Measurements from ENCODE around the gene GSN. TPM values are rescaled to one million over a fixed set of nuclear protein-coding genes. Genes with fewer than 3 reads are reported as not detected.
A peak's percentile ranks its signal among the peaks of the same experiment; 100 is the strongest.

Gene GSN
- total and polyA plus RNA-seq, 10 of the 15 experiments (the other 5 are each of a cell fraction or from before 2014, with no cell fraction given): 0.66 to 9.2 (median 6.2) TPM

- TF ChIP-seq JUNB (IDR thresholded peaks at IDR 0.05) (no peak), EZH2 (IDR thresholded peaks at IDR 0.05; ENCODE audit: borderline replicate concordance, control insufficient read depth, low read depth, low read length) (no peak), CHD4 (IDR thresholded peaks at IDR 0.05) (no peak), RBBP5 (conservative IDR thresholded peaks at IDR 0.05) (no peak), SIN3A (IDR thresholded peaks at IDR 0.05; ENCODE audit: low read depth, low read length) (no peak), IKZF2 (IDR thresholded peaks at IDR 0.05) (peak; percentile 93 to 98), HDGF (IDR thresholded peaks at IDR 0.05) (no peak), DPF2 (IDR thresholded peaks at IDR 0.05) (peak; percentile 92), POU2F2 (IDR thresholded peaks at IDR 0.05; ENCODE audit: borderline replicate concordance, low read depth, low read length) (no peak; the same call in 2 of the 3 replicates), KAT2A (conservative IDR thresholded peaks at IDR 0.05; ENCODE audit: control insufficient read depth, low read depth, low read length) (no peak), SP1 (IDR thresholded peaks at IDR 0.05; ENCODE audit: low read depth, low read length) (peak; percentile 44), SKIL (IDR thresholded peaks at IDR 0.05; ENCODE audit: low read depth, poor library complexity, severe bottlenecking) (peak; percentile 91), IRF3 (IDR thresholded peaks at IDR 0.05) (no peak), TCF7 (IDR thresholded peaks at IDR 0.05; ENCODE audit: borderline replicate concordance) (no peak), BHLHE40 (IDR thresholded peaks at IDR 0.05; ENCODE audit: borderline replicate concordance in 1 of 2, low read depth in 2 of 2, low read length in 1 of 2) (peak; percentile 63 to 72; a peak in 3 of 4 replicates), JUND (IDR thresholded peaks at IDR 0.05; ENCODE audit: low read depth, low read length) (no peak)
- TF ChIP-seq, protein P1, sequence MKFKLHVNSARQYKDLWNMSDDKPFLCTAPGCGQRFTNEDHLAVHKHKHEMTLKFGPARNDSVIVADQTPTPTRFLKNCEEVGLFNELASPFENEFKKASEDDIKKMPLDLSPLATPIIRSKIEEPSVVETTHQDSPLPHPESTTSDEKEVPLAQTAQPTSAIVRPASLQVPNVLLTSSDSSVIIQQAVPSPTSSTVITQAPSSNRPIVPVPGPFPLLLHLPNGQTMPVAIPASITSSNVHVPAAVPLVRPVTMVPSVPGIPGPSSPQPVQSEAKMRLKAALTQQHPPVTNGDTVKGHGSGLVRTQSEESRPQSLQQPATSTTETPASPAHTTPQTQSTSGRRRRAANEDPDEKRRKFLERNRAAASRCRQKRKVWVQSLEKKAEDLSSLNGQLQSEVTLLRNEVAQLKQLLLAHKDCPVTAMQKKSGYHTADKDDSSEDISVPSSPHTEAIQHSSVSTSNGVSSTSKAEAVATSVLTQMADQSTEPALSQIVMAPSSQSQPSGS (IDR thresholded peaks at IDR 0.05; ENCODE audit: low read length): peak; percentile 68; the same call in 1 of the 2 replicates
Measured at GRCh38 chr9:121353241-121354061, 85.5 kb downstream of the GSN start (continued).
